ENCODE data around the gene TMC6.
"Not testable (repeated sequence)": the region's sequence is repeated elsewhere in the genome, so short reads cannot be mapped to it uniquely, and the experiment has no call there.

The TMC6 gene

DNA sequence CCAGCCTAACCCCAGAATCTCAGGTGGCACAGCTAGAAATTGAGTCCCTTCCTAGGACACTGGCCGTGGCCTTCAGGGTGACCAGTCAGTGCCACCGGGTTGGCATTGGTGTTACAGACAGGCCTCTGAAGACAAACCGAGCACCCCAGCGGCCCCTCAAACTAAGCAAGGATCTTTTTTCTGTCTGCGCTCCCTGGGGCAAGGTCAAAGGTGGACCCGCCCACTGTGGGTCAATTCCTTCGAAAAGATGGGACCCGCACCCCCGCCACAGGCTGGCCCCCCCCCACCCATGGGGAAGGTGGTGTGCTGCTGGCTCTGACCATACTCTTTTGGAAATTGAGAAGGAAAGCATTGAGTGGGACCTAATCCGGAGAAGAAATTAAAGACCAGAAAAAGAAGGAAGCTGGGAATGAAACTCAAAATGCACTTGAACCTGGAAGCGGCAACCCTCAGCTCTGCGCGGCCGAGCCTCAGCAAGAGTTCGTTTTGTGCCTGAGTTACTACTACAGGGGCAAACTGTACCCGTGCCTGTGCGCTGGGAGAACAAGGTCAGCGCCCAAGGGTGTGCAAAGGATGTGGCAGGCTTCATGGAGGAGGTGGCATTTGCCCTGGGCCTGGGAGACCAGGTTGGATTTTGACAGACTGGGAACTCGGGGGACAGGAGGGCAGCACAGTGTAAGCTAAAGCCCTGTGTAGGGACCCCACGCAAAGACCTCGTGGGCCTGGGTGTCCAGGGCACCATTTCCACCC is 20.4 kb downstream of the TMC6 start:
- no peak for FAIRE-seq

DNA sequence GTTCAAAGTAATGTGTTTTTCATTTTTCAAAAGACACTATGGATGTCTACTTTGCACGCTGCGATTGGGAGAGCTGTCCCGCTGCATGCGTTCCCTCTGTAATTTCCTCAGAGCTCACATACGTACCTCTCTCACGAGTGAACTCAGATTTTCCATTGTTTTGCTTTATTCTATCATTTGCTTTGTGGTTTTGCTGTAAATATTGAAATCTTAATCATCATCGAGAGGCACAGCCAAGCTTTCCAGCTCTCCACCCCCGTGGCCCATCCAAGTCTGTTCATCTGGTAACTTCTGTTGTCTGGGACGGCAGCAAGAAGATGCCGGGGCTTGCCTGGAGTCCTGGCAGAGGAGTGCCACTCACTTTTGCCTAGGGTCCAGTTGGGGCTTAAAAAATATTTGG is 21.1 kb downstream of the TMC6 start:
- no peak for FAIRE-seq

DNA sequence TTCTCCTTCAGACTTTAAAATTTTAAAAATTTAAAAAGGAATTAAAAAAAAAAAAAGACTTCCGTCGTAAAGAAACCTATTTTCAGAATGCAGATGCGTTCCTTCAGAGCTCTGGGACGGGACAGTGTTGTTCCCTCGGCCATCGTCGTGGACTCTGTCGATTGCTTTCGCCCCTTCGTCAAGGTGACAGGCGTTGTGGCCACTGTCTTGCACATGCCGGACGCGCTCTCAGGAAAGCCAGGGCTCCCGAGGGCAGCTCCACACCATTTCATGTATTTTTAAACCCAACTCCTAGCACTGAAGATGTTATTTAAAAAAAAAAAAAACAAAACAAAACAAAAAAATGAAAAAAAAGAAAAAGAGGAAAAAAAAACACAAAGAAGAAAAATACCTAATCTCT is 22.3 kb downstream of the TMC6 start:
- FAIRE-seq = peak; percentile 14

DNA sequence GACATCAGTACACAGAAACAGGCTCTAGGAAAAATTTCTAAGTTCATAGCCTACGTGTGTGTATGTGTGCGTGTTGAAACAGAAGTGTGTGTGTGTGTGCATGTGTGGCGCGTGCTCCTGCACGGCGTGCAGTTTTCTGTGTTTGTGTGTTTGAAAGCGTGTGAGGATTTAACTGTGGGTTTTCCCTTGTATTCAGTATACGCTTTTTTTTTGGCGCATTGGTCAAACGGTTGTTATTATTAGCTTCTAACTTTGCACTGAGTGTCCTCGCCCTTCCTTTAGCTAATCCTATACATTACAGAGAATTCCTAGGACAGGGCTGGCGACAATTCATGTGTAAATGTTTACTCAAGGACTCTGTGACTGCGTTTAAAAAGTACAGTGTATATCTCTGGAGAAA is 23.0 kb downstream of the TMC6 start:
- FAIRE-seq = no peak

DNA sequence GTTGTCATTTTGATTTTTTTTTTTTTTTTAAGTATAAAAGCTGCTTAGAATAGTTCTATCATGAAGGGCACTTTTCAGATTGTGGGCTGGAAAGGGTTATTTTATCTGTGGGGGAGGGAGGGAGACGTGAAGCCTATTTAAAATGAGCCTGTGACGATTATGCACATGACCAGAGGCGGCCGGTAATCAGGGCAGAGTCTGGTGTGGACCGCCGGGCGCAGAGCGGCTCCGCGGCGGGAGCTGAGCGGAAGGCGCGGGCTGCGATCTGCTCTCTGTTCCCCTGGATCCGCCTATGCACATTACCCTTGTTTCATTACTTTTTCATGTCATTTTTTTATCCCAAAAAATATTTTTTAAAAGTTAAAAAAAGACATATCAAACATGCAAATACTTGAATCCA is 23.5 kb downstream of the TMC6 start:
- FAIRE-seq = no peak

DNA sequence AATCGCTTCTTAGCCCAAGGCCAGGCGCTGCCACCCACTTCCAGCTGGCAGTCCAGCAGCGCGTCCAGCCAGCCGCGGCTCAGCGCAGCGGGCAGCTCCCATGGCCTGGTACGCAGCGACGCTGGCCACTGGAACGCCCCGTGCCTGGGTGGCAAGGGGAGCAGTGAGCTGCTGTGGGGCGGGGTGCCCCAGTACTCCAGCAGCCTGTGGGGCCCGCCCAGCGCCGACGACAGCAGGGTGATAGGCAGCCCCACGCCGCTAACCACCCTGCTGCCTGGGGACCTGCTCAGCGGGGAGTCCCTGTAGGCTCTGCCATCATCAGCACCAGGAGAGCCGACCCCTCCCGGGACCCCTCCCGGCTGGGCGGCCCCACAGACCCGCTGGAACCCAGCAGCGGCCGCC is 24.0 kb downstream of the TMC6 start:
- no peak for FAIRE-seq

DNA sequence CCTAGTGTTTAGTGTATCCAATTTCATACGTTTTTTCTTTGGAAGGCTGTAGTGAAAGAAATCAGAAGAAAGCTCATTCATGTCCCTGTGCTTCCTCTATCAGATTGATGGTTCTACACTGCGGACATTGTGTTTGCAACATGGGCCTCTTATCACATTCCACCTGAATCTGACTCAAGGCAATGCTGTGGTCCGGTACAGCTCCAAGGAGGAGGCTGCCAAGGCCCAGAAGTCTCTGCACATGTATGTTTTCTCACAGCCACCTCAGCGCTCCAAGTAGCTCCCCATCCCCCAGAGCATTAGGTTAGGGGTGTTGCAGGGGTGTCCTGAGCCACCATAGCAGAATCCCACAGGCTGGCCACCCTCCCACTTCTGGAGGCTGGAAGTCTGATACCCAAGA is 25.2 kb downstream of the TMC6 start:
- no peak for FAIRE-seq

DNA sequence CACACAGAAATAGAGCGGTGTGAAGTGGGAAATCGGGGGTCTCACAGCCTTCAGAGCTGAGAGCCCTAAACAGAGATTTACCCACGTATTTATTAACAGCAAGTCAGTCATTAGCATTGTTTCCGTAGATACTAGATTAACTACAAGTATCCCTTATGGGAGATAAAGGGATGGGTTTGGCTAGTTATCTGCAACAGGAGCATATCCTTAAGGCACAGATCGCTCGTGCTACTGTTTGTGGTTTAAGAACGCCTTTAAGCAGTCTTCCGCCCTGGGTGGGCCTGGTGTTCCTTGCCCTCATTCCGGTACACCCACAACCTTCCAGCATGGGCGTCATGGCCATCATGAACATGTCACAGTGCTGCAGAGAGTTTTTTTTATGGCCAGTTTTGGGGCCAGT is 27.0 kb downstream of the TMC6 start:
- no peak for FAIRE-seq

DNA sequence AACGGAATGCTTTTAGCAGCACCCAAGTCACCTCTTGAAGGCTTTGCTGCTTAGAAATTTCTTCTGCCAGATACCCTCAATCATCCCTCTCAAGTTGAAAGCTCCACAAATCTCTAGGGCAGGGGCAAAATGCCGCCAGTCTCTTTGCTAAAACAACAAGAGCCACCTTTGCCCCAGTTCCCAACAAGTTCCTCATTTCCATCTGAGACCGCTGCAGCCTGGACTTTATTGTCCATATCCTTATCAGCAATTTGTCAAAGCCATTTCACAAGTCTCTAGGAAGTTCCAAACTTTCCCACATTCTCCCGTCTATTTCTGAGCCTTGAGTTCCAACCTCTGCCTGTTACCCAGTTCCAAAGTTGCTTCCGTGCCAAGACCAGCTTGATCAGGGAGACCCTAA is 27.4 kb downstream of the TMC6 start:
- no peak for FAIRE-seq

DNA sequence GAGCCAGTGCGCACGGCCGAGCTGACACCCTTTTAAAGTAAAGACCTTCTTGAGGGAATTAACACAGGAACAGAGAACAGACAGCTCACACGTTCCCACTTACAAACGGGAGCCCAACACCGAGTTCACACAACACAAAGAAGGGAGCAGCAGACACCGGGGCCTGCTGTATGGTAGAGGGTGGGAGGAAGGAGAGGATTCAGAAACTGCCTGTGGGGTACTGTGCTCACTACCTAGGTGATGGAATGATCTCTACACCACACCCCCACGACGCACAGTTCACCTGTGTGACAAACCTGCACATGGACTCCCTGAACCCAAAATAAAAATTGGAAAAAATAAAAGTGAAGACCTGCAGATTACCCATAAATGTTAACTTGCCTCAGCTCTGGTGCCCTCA is 32.5 kb downstream of the TMC6 start:
- FAIRE-seq = no peak

DNA sequence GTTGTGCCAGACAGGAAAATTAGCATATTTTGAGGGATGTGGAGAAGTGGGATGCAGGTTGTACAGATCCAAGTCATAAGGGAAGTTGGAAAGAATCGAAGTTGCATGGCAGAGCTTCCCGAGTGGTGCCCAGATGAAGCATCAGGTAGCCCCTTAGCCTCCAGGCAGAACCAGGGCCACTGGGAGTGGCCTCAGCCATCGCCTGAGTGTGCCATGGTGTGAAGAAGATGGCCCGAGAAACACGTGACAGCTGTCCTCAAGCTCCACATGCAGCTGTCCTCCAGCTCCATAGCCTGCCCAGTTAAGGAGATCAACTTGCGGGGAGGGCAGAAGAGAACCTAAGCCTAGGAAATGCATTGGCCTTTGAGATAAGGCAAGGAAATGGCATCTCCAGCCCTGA is 33.5 kb downstream of the TMC6 start:
- no peak for FAIRE-seq

DNA sequence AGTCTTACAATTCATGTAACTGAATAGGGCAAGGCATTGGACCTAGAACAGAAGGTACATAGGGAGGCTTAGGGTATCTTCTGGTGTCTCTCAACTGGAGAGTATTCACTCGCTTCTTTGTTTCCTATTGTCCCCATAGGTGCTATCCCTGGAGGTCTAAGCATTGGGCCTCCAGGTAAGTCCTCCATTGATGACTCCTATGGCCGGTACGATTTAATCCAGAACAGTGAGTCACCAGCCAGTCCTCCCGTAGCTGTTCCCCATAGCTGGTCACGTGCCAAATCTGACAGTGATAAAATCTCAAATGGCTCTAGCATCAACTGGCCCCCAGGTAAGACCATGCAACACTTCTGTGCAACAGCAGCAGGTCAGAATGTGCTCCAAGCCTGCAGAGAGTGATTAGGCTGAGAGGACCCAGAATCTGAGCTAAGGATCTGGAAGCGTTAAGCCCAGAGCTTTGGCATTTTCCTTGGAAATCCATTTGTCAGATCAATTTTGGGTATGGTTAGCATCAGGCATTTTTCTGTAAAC is 35.7 kb downstream of the TMC6 start:
- FAIRE-seq = no peak

DNA sequence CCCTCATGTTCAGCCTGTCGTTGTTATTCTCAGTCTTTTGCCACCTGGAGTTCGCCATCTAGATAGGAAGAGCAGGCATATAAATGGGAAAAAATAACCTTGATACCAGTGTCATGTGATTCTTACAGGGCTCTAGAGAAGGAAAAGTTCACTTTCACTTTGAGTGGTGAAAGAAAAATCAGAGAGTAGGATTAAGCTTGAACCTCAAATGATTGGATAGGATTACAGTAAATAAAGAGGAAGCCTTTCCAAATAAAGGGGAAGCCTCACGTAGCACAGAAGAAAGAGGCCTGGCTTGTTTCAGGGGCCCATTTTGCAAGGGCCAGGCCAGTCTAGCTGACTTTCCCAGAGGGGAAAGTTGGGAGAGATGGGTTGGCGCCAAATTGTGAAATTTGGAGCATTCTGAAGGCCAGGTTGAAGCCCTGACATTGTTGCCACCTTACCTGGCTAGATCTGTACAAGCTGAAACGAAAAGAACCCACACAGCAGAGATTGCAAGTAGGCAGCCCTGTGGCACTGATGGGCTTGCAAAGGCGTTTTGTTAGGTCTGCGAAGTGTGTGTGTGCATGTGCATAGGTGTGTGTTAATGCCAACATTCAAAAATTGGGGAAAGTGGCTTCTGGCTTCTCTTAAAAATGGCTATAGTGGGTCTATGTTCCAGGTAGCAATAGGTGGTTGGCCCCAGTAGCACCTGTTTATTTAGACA is 38.8 kb downstream of the TMC6 start:
- no peak for FAIRE-seq

DNA sequence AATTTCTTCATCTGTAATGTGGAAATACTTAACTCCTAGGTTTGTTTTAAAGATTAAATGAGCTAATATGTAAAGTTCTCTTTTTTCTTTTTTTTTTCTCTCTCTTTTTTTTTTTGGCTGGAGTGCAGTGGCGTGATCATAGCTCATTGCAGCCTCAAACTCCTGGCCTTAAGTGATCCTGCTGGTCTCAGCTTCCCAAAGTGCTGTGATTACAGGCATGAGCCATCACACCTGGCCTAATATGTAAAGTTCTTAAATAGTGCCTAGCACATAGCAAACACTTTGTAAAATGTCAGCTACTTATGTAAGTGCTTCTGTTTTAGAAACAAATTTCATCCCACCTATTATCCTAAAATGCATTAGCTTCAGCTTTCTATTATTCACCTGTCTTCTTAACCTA is 40.0 kb downstream of the TMC6 start:
- FAIRE-seq = no peak

DNA sequence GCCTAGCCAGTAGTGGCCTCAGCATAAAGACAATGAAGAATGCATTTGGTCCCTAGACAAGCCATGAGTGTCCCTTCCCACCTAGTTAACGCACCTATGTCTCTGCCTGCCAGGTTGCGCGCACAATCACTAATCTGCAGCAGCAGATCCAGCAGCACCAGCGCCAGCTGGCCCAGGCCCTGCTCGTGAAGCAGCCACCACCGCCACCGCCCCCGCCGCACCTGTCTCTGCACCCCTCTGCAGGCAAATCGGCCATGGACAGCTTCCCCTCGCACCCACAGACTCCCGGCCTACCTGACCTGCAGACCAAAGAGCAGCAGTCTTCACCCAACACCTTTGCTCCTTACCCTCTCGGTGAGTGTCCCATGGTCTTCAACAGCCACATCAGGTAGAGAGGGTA is 41.8 kb downstream of the TMC6 start:
- FAIRE-seq = no peak

DNA sequence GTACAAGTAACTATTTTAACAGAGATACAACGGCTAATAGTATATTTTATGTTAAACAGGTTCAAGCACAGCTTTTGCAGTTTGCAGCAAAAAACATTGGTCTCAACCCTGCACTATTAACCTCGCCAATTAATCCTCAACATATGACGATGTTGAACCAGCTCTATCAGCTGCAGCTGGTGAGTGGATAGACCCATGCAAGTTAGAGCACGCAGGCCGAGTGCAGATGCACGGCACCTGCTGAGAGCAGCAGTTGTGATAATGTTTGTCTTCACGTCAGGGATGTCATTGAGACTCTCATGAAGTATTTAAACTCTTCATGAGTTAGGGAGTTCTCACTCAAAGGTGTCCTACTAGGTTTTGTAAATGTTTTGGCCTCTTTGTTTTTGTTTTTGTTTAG is 45.6 kb downstream of the TMC6 start:
- no peak for FAIRE-seq

DNA sequence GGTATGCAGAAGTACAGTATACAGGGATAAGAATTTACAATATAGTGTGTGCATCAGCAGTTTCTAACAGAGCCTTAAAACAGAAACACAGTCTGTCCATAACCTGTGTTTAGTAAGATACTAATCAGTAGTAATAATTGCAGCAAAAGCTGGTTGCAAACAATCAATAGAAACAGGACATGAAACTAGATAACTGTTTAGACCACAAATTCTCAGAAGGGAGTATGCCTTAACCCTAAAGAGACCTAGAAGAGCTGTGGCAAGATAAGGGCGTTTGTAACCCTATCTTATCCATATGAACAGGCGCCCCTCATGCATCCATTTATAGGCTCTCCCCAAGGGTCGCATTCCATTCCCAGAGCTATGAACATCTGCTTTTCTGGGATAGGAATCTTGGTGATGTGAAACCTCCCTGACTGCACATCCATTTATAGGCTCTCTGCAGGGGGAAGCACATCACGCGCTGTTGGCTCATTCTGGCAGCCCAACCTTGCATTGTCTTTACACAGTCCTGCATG is 46.1 kb downstream of the TMC6 start:
- not testable (repeated sequence) for FAIRE-seq

DNA sequence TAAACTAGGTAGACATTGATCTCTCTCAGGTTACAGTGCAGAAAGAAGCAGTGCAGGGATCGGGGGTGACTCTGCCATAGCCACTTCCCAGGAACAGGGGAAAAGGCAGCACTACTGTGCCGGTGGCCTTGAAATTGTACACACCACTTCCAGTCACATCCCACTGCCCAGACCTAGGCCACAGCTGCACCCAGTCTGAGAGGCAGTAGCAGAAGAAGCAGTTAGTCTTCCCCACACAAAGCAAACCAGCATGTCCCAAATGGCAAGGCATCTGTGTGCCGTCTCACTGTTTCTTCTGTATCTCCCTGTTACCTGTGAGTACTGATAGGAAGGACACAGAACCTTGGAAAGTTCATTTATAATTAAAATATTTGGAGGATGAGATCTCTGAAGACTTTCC is 47.0 kb downstream of the TMC6 start:
- FAIRE-seq = no peak

DNA sequence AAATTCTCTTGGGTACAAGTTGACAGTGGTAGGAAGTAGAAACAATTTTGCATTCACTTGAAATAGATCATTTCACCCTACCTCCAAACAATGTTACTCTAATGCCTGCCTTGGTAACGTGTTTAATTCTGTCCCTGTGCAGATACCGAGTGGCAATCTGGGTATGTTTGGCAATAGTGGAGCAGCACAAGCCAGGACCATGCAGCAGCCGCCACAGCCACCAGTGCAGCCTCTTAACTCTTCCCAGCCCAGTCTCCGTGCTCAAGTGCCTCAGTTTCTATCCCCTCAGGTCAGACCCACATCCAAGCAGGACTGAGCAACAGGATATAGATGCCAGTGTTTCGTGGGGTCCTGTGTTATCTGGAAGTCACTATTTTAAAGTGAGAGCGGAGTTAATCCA is 49.3 kb downstream of the TMC6 start:
- FAIRE-seq = no peak

DNA sequence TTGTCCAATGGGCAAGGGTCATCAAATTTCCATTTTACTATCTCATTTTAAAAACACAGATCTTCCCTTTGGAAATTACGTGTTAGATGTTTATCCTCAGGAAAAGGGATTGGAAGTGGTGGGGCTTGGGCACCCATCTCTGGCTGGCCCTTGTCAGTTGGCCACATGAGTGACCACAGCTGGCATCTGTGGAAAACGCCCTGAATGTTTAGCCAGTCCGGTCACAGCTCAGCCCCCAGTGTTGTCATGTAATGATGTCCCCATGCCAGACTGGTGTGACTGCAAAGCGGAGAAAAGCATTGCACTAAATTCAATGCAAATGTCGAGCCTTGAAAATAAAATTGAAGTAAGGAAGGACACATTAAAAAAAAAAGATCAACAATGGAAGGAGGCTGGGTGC is 53.0 kb downstream of the TMC6 start:
- no peak for FAIRE-seq

DNA sequence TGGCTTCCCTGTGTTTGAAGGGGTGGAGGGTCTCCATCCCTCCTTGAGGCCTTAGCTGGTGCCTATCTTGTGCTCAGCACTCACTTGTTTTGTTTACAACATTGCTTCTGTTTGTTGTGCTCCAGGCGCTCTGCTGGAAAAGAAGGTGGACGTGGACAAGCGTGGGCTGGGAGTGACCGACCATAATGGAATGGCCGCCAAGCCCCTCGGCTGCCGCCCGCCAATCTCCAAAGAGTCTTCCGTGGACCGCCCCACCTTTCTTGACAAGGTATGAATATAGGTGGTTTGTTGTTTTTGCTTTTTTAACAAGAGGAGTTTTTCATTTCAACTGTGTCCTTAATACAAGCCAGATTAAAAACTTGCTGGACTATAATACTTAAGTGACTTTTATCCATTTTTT is 53.5 kb downstream of the TMC6 start:
- FAIRE-seq = no peak

DNA sequence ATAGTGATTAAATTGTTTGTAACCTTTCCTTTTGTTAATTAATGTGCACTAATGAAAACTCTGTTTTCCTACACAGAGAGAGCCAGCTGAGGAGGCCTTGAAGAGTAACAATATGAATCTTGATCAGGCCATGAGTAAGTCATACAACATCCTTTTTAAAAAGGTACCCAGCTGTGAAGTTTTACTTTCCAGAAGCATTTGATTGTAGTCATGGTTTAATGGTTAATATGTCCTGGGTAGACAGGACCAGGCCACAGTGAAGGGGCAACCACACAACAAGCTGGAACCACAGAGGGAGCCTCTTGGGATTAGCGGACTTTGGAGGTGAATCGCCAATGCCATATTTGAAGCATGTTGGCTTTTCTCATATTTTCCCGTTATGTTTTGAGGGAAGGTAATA is 55.6 kb downstream of the TMC6 start:
- no peak for FAIRE-seq

DNA sequence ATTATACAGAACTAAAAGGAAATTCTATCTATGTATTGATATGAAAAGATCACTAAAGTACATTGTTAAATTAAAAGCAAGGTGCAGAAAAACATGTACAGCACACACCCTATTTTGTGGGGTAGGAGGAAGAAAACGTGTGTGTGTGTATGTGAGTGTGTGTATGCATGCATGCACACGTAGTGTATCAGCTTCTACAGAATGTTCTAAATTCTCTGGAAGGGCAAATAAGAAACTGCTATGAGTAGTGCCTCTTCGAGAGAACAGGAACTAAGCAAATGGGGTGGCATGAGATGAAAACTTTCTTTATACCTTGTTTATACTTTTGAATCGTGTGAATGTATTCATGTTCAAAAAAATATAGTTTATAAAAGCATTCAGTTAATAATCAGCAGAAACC is 58.9 kb downstream of the TMC6 start:
- FAIRE-seq = no peak

DNA sequence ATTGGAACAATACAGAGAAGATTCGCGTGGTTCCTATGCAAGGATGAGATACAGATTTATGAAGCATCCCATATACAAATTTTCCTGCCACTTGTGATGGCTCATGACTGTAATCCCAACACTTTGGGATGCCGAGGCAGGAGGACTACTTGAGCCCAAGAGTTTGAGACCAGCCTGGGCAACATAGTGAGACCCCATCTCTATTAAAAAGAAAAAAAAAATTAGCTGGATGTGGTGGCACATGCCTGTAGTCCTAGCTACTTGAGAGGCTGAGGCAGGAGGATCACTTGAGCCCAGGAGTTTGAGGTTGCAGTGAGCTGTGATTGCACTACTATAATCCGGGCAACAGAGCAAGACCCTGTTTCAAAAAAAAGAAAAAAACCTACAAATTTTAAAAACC is 61.6 kb downstream of the TMC6 start:
- not testable (repeated sequence) for FAIRE-seq

All from colon (tissue), 2 donors.